ENCODE measurements around the gene TTC12.

DNA sequence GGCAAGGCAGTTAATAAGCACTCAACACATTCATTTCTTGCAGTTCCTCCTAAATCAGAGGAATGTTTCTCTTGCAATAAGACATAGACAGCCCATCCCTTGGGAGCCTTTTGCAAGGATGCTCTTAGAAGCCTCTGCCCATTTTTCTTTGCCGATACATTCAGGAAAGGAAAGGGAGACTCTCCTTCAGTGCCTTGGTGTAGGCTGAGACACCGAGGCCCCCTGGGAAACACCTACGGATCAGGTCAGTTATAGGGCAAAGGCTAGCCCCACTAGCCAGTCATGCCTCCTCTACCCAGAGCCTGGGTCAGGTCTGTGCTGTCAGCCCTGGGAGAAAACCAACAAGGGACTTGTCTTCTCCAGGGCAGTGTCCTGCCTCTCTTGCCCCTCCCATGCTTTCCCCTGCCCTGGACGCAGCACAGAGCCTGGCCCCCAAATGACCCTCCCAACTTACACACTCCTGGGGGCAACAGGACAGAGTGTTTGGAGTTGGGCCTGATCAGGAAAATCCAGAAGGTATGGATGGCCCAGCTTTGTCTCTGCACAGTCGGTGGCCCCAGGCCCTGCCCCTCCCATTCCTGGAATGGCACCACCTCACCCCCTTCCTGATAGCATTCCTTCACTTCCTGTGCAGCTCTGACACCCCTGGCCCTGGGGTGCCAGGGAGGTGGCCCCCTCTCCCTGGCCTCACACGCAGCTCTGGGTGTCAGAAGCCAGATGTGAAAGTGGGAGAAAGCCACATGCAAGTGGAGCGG is 91.5 kb downstream of the TTC12 start:
- TF ChIP-seq POLR2AphosphoS5 (IDR thresholded peaks at IDR 0.05; ENCODE audit: insufficient read depth, low read depth, low read length) = no peak
- TF ChIP-seq, protein P1, sequence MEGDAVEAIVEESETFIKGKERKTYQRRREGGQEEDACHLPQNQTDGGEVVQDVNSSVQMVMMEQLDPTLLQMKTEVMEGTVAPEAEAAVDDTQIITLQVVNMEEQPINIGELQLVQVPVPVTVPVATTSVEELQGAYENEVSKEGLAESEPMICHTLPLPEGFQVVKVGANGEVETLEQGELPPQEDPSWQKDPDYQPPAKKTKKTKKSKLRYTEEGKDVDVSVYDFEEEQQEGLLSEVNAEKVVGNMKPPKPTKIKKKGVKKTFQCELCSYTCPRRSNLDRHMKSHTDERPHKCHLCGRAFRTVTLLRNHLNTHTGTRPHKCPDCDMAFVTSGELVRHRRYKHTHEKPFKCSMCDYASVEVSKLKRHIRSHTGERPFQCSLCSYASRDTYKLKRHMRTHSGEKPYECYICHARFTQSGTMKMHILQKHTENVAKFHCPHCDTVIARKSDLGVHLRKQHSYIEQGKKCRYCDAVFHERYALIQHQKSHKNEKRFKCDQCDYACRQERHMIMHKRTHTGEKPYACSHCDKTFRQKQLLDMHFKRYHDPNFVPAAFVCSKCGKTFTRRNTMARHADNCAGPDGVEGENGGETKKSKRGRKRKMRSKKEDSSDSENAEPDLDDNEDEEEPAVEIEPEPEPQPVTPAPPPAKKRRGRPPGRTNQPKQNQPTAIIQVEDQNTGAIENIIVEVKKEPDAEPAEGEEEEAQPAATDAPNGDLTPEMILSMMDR (IDR thresholded peaks at IDR 0.05; ENCODE audit: extremely low read depth in 1 of 2, insufficient read depth in 1 of 2, low read depth in 1 of 2, low read length in 2 of 2) = no peak
